ENCODE measurements around the gene FOXN3.

The FOXN3 gene

DNA sequence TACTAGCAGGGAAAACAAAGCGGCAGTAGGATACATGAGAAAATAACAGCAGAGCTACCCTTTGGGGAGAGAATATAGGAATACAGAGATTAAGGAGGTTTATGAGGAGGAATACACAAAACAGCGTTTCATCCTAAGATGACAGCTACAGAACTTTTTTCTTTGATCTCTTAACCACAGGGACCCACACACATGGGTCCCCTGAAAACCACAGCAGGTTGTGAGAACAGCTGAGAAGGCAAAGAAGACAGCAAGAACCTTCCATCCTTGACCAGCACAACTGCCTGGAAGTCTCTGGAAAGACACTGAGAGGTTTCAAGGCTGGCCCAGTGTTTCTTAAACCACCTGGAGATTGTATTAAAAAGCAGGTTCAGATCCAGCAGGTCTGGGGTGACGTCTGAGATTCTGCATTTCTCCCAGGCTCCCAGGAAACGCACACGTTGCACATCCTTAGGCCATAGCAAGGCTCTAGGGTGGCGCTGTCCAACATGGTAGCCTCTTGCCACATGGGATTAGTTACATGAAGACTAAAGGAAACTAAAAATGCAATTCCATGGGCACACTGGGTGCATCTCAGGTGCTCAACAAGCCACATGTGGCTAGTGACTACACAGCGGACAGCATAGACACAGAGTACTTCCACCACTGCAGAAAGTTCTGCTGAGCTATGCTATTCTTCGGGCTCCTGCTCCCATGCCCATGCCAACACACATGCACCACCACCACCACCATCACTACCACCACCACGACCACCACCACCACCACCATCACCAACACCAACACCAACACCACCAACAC, 92.3 kb downstream of the FOXN3 start:
- Histone ChIP-seq H3K27me3 (ENCODE audit: low read depth, low read length) (no peaks in the 10 kb centered on the region), H3K4me1 (ENCODE audit: control insufficient read depth in 1 of 2, insufficient read depth in 2 of 2, low read length in 2 of 2) (no peaks in the 10 kb centered on the region), H3K36me3 (ENCODE audit: control insufficient read depth in 1 of 2, insufficient read depth in 2 of 2, low read length in 2 of 2) (no peaks in the 10 kb centered on the region), H3K27ac (ENCODE audit: low read length) (no peak overlapping the region), H3K4me3 (ENCODE audit: low read depth in 1 of 2, low read length in 2 of 2) (no peak overlapping the region), H3K9me3 (ENCODE audit: control insufficient read depth in 1 of 2, low read length in 2 of 2) (no peaks in the 10 kb centered on the region)

DNA sequence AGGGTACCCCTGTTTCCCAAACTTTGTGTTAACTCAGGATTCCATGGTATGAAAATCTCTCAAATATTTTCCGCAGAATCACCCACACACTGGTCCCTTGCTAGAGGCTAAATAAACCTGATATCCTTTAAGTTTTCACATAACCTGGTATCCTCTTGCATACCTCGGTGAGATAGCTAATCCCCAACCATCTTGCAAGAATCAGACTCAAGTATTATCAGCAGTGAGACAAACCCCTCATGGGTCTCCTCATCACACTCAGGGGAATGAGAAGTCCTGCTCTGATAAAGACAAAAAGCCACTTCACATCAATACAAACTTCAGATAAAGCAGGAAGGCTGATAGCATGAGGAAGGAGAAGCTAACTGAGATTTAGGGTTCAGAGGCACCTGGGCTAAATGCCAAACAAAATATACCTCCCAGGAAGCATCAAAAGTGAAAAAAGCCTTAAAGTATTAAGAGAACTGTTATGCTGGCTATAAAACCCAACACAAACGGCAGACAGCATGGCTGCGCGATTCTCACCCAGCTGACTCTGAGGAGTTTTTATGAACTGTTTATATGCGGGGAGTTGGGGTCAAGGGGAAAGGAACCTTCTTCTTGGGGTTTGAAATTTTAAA, 96.5 kb downstream of the FOXN3 start:
- Histone ChIP-seq H3K4me1 (ENCODE audit: control insufficient read depth in 1 of 2, insufficient read depth in 2 of 2, low read length in 2 of 2) (no peaks in the 10 kb centered on the region), H3K27me3 (ENCODE audit: low read depth, low read length) (no peaks in the 10 kb centered on the region), H3K4me3 (ENCODE audit: low read depth in 1 of 2, low read length in 2 of 2) (no peak overlapping the region), H3K27ac (ENCODE audit: low read length) (no peak overlapping the region), H3K36me3 (ENCODE audit: control insufficient read depth in 1 of 2, insufficient read depth in 2 of 2, low read length in 2 of 2) (no peaks in the 10 kb centered on the region), H3K9me3 (ENCODE audit: control insufficient read depth in 1 of 2, low read length in 2 of 2) (no peaks in the 10 kb centered on the region)

DNA sequence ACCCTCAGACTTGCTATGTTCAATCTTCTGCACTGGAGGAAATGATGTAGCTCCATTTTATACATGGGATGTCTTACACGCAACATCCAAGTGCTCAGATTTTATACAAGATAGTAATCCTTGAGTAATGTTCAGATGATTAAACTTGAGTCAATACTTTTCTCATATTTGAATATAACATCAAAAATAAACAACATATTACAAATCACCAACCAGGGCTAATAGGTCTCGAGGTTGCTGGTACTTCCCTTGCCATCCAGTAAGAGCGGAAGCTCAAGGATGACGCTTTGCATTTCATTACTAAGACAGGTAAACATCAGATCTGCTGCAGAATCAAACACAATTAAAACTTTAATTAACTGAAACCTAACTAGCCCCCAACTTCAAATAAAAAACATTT, 97.3 kb downstream of the FOXN3 start:
- Histone ChIP-seq H3K4me1 (ENCODE audit: control insufficient read depth in 1 of 2, insufficient read depth in 2 of 2, low read length in 2 of 2) (no peaks in the 10 kb centered on the region), H3K4me3 (ENCODE audit: low read depth in 1 of 2, low read length in 2 of 2) (no peak overlapping the region), H3K27ac (ENCODE audit: low read length) (no peak overlapping the region), H3K27me3 (ENCODE audit: low read depth, low read length) (no peaks in the 10 kb centered on the region), H3K36me3 (ENCODE audit: control insufficient read depth in 1 of 2, insufficient read depth in 2 of 2, low read length in 2 of 2) (no peaks in the 10 kb centered on the region), H3K9me3 (ENCODE audit: control insufficient read depth in 1 of 2, low read length in 2 of 2) (no peaks in the 10 kb centered on the region)

DNA sequence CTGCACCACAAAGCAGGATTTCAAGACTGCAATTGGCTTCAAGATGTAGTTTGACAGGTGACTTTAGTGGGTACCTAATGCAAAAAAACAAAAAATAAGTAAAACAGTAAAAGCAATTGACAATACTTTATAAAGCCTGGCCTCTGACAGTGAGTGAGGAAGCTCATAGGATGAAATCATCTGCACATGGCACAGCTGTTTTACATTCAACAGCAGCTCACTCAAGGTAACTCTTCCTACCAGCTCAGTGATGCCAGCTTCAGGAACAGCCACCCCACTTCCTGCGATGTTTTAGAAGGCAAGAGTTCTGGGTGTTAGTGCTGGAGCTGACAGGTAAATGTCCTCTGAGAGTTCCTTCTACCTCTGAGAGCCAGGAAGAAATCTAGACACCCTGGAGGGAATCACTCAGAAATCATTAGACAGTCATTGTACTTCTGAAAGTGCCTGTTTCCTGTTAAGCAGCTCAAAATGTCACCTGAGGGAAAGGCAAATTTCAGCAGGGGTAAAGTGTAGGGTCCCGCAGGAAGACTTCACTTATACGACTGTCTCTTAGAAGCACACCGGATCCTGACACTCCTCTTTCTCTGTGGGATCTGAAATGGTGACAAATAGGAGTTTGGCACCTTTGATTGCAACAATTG, 99.9 kb downstream of the FOXN3 start:
- Histone ChIP-seq H3K36me3 (ENCODE audit: control insufficient read depth in 1 of 2, insufficient read depth in 2 of 2, low read length in 2 of 2) (no peaks in the 10 kb centered on the region), H3K4me1 (ENCODE audit: control insufficient read depth in 1 of 2, insufficient read depth in 2 of 2, low read length in 2 of 2) (no peaks in the 10 kb centered on the region), H3K27me3 (ENCODE audit: low read depth, low read length) (no peaks in the 10 kb centered on the region), H3K9me3 (ENCODE audit: control insufficient read depth in 1 of 2, low read length in 2 of 2) (no peaks in the 10 kb centered on the region), H3K27ac (ENCODE audit: low read length) (no peak overlapping the region), H3K4me3 (ENCODE audit: low read depth in 1 of 2, low read length in 2 of 2) (no peak overlapping the region)

DNA sequence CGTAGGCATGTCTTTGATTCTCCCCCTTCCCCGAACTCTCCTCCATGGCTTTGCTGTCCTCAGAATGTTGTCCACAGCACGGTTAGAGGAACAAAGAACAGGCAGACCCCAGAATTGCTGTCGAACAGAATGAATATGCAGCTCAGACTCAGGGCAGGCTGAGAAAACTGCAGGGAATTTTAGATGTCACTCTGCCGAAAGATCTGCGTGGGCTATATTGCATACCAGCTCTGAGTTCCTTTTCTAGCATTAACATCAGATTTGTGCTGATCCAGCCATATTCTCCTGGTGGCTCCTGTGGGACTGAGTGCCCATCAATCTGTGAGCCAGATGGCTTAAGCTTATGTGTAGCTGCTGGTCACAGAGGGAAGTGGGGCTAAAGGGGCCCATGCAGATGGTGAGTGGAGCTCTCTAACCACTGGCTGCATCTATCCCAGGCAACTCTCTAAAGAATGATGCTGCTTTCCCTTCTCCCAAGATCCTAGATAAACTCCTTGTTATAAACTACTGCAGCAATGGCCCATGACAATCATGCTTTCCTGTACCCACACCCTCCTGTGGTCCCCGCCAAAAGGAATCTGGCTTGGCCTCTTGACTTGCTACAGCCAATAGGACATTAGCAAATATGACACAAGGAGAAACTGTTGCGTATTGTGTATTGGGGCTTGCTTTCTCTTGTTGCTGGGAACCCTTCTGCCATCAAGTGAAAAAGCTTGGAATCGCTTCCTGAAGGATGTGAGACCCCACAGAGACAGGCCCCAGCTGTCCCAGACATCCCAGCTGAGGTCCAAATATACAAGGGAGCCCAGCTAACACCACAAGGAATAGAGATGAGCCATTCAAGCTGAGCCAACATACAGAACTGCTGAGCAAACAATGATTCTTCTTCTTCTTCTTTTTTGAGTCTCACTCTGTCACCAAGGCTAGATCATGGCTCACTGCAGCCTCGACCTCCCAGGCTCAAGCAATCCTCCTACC, 101.3 kb downstream of the FOXN3 start:
- Histone ChIP-seq H3K4me1 (ENCODE audit: control insufficient read depth in 1 of 2, insufficient read depth in 2 of 2, low read length in 2 of 2) (no peaks in the 10 kb centered on the region), H3K9me3 (ENCODE audit: control insufficient read depth in 1 of 2, low read length in 2 of 2) (no peaks in the 10 kb centered on the region), H3K27ac (ENCODE audit: low read length) (no peak overlapping the region), H3K27me3 (ENCODE audit: low read depth, low read length) (no peaks in the 10 kb centered on the region), H3K36me3 (ENCODE audit: control insufficient read depth in 1 of 2, insufficient read depth in 2 of 2, low read length in 2 of 2) (no peaks in the 10 kb centered on the region), H3K4me3 (ENCODE audit: low read depth in 1 of 2, low read length in 2 of 2) (no peak overlapping the region)

DNA sequence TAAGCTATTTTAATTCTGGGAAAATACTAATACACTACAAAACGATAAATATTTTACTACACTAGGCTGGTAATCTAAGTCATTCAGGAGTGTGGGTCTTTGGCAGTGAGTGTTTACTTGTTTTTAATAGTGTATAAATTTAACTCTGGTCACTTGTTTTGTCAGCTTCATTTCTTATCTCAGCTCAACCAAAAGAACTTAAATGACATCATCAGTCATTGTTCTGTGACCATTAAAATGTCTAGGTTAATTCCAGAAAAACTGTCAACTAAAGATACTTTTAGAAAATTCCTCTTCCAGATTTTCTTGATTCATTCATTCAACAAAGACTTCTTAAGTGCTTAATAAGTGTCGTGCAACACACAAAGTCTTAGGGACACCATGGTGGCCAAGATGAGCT, 102.8 kb downstream of the FOXN3 start:
- H3K36me3 ChIP-seq (ENCODE audit: control insufficient read depth in 1 of 2, insufficient read depth in 2 of 2, low read length in 2 of 2): no peaks in the 10 kb centered on the region
- H3K4me3 ChIP-seq (ENCODE audit: low read depth in 1 of 2, low read length in 2 of 2): no peak overlapping the region

DNA sequence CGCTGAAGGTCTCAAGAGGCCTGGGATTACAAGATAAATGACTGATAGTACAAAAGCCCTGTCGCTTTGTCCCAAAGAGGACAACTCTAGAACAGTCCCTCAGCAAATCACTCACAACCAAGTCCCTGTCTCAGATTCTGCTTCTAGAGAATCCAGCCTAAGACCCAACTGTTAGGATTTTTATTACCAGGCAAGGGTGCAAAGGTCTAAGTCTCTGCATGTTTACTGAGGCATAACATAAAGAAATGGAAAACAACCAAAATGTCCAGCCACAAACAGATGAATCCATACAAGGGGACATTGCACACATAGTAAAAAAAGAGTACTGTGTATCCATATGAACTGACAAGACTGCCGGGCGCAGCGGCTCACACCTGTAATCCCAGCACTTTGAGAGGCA, 104.1 kb downstream of the FOXN3 start:
- Histone ChIP-seq H3K27ac (ENCODE audit: low read length) (no peak overlapping the region), H3K9me3 (ENCODE audit: control insufficient read depth in 1 of 2, low read length in 2 of 2) (no peaks in the 10 kb centered on the region), H3K4me1 (ENCODE audit: control insufficient read depth in 1 of 2, insufficient read depth in 2 of 2, low read length in 2 of 2) (peaks cover 0 to 6% of the 10 kb centered on the region in 2 donors), H3K36me3 (ENCODE audit: control insufficient read depth in 1 of 2, insufficient read depth in 2 of 2, low read length in 2 of 2) (no peaks in the 10 kb centered on the region), H3K27me3 (ENCODE audit: low read depth, low read length) (no peaks in the 10 kb centered on the region), H3K4me3 (ENCODE audit: low read depth in 1 of 2, low read length in 2 of 2) (no peak overlapping the region)

More for the DNA sequence above, 102.8 kb downstream of the FOXN3 start:
- Histone ChIP-seq H3K27me3 (ENCODE audit: low read depth, low read length) (no peaks in the 10 kb centered on the region), H3K4me1 (ENCODE audit: control insufficient read depth in 1 of 2, insufficient read depth in 2 of 2, low read length in 2 of 2) (no peaks in the 10 kb centered on the region), H3K9me3 (ENCODE audit: control insufficient read depth in 1 of 2, low read length in 2 of 2) (no peaks in the 10 kb centered on the region), H3K27ac (ENCODE audit: low read length) (no peak overlapping the region)

DNA sequence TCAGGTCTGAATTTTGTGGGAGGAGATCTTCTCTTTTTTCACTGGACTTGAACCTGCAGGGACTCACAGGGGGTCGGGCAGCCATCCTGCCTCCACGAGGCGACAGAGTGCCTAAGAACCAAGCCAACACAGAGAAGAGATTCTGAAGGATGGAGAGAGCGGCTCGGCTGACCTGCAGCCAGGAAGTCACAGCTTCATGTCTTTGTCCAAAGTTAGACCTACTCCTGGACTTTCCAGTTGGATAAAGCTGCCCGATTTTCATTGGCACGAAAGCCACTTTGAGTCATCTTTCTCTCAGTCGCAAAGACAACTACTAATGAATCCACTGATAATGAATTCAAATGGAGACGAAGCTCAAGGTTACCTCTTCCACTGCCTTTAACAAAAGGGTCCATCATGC, 106.8 kb downstream of the FOXN3 start:
- Histone ChIP-seq H3K4me3 (ENCODE audit: low read depth in 1 of 2, low read length in 2 of 2) (no peak overlapping the region), H3K27ac (ENCODE audit: low read length) (no peak overlapping the region), H3K36me3 (ENCODE audit: control insufficient read depth in 1 of 2, insufficient read depth in 2 of 2, low read length in 2 of 2) (no peaks in the 10 kb centered on the region)

DNA sequence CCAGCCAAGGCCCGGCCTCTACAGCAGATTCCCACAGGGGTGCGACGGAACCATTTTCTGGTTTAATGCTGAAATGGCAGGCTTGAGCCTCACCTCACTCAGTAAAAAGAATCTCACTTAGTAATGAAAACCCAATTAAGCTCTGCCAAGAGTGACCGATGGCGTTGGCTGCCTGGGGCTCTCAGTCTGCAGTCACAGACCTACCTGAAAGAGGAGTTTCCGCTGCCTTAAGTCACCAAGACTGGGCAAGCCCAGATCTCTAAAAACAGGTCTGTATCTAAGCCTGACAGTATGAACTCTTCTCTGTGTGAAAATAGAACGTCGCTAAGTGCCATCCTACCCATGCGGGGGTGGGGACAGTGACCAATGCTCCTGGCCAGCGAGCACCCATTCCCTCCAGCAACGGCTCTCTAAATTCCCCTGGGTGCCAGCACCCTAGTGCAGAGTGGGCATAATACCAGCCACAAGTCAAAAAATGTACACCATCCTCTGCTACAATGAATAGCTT, 107.3 kb downstream of the FOXN3 start:
- H3K9me3 ChIP-seq (ENCODE audit: control insufficient read depth in 1 of 2, low read length in 2 of 2): no peaks in the 10 kb centered on the region
- H3K4me3 ChIP-seq (ENCODE audit: low read depth in 1 of 2, low read length in 2 of 2): no peak overlapping the region
- H3K27me3 ChIP-seq (ENCODE audit: low read depth, low read length): no peaks in the 10 kb centered on the region
- H3K27ac ChIP-seq (ENCODE audit: low read length): no peak overlapping the region
- H3K36me3 ChIP-seq (ENCODE audit: control insufficient read depth in 1 of 2, insufficient read depth in 2 of 2, low read length in 2 of 2): no peaks in the 10 kb centered on the region
- H3K4me1 ChIP-seq (ENCODE audit: control insufficient read depth in 1 of 2, insufficient read depth in 2 of 2, low read length in 2 of 2): peaks cover 13 to 17% of the 10 kb centered on the region in 2 donors

More for the DNA sequence above, 106.8 kb downstream of the FOXN3 start:
- Histone ChIP-seq H3K27me3 (ENCODE audit: low read depth, low read length) (no peaks in the 10 kb centered on the region), H3K9me3 (ENCODE audit: control insufficient read depth in 1 of 2, low read length in 2 of 2) (no peaks in the 10 kb centered on the region), H3K4me1 (ENCODE audit: control insufficient read depth in 1 of 2, insufficient read depth in 2 of 2, low read length in 2 of 2) (peaks cover 8 to 13% of the 10 kb centered on the region in 2 donors)

DNA sequence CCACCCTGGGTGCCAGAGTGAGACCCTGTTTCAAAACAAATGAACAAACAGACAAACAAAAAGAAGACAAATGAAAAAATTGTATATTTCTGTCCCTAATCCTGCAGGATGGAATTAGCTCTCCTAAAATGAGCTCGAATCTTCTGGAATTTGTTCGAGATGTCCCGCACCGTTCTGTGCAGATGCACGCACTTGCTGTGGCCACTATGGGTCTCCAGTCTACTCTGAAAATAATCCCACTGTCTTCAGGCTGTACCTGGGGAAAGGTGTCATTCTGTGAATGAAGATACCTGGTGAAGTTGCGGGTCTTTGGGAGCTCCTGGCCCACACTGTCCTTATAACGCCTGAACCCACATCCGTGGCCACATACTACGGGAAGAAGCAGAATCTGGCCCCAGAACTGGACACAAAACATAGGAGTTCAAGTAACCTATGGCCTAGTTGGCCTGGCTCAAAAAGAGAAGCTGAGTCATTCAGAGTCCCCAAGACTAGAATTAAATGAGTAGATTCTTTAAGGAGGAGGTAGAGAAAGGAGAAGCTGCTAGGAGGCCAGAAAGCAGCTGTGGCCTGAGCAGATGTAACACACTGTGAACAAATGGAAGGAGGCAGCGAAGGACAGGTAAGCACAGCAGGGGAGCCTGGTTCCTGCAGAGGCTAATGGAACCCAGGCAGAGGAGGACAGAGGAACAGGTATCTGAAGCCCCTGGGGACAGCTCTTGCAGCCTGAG, 108.6 kb downstream of the FOXN3 start:
- Histone ChIP-seq H3K27ac (ENCODE audit: low read length) (no peak overlapping the region), H3K27me3 (ENCODE audit: low read depth, low read length) (no peaks in the 10 kb centered on the region), H3K4me1 (ENCODE audit: control insufficient read depth in 1 of 2, insufficient read depth in 2 of 2, low read length in 2 of 2) (peaks cover 17 to 21% of the 10 kb centered on the region in 2 donors), H3K4me3 (ENCODE audit: low read depth in 1 of 2, low read length in 2 of 2) (no peak overlapping the region), H3K36me3 (ENCODE audit: control insufficient read depth in 1 of 2, insufficient read depth in 2 of 2, low read length in 2 of 2) (no peaks in the 10 kb centered on the region), H3K9me3 (ENCODE audit: control insufficient read depth in 1 of 2, low read length in 2 of 2) (no peaks in the 10 kb centered on the region)
